ENCODE measurements around the gene HNMT.

HNMT gene

GRCh38 chr2:138058427-138058826 lies 94.2 kb downstream of the HNMT start:
- no peak for DNase-seq (ENCODE audit: low read depth)

- no peak for DNase-seq (ENCODE audit: low read depth)
Observed at GRCh38 chr2:138059487-138060300, 95.4 kb downstream of the HNMT start.

DNA sequence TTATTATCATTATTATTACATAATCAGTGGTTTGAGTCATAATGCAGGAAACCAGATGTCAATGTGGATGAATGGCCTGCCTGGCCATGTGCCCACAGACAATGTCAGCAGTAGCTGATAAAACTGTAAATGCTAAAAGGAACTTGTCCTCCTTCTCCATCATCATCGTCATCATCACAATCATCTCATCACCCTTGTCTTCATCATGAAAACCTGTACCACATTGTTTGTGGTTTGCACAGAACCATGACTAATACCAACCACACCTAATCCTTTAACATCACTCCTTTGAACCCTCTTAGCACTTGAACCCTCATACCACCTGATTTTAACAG lies 96.0 kb downstream of the HNMT start:
- DNase-seq (ENCODE audit: low read depth), result no peak

DNA sequence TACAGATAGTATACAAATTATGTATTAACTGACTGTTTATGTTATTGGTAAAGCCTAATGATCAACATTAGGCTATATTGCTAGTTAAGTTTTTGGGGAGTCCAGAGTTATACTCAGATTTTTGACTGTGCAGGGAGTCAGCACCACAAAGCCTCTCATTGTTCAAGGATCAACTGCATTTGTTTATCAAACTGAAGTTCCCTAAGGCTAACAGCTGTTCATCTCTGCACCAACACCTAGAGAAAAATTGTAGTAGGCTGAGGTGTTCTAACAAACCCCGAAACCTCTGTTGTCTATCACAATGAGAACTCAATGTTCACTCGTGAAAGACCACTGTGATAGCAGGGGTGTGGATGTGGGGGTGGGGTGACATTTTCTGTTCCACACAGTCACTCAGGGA lies 97.7 kb downstream of the HNMT start:
- DNase-seq (ENCODE audit: low read depth), result no peak

DNA sequence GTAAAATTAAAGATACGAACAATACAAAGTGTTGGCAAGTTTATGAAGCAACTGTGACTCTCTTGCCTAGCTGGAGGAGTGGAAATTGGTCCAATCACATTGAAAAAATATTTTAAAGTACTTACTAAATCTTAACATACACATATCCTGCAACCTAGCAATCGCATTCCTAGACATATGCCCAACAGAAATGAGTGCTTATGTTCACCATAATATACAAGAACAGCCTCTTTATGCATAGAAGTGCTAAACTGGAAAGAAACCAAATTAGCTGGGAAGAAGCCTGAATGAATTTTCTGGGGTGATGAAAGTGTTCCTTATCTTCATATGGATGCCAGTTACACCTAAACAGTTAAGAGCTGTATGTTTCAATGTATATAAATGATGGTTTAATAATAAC lies 98.9 kb downstream of the HNMT start:
- no peak for DNase-seq (ENCODE audit: low read depth)

All from stimulated activated CD8-positive, alpha-beta memory T cell treated with anti-CD3 and anti-CD28 coated beads, Interleukin-4, amount 100 ng/mL, for 24 hours (primary cell).